ENCODE results near the gene EPS15. TPM values are rescaled to one million over a fixed set of nuclear protein-coding genes. Genes with fewer than 3 reads are reported as not detected.
"Not testable (repeated sequence)": the region's sequence is repeated elsewhere in the genome, so short reads cannot be mapped to it uniquely, and the experiment has no call there.

The EPS15 gene
- total RNA-seq, 1 experiment from 2014 or later: 26.6 TPM

DNA sequence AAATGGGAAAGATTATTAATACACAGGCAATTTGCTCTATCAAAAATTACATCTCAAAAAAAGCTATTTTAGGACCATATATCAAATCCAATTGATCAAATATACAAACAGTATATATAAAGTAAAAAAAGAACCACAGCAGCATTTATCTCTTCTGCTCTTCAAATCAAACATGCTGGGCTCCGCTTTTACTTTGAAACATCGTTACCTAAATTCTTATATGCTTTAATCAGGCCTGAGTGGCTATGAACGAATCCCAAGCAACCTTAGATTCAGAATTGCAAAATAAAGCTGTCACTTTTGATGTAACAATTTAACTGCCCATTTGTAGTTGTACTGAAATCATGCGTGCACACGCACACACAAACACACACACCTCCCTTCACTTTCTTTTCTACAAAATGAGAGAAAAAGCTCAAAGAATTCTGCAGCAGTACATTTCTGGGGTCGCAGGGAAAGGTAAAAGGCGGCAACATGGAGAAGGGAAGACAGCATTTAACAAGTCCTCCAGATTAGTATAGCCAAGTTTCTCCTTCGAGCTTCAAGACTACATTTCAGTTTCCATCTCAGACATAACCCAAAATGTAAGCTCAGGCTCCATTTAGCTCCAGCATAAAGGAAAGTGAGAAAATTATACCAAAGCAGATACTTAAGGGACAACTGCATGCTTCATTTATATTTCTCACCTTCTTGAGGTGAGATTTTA is 96.5 kb downstream of the EPS15 start:
- no peak for DNase-seq
- no peak overlapping the region for H3K4me3 ChIP-seq (ENCODE audit: insufficient read depth, low read depth, low read length)
- no peaks in the 10 kb centered on the region for H3K27me3 ChIP-seq (ENCODE audit: control insufficient read depth, insufficient read depth, low read length)
- no peaks in the 10 kb centered on the region; the same call in 1 of the 2 replicates for H3K36me3 ChIP-seq (replicated peaks; ENCODE audit: control insufficient read depth, insufficient read depth, low read length)

DNA sequence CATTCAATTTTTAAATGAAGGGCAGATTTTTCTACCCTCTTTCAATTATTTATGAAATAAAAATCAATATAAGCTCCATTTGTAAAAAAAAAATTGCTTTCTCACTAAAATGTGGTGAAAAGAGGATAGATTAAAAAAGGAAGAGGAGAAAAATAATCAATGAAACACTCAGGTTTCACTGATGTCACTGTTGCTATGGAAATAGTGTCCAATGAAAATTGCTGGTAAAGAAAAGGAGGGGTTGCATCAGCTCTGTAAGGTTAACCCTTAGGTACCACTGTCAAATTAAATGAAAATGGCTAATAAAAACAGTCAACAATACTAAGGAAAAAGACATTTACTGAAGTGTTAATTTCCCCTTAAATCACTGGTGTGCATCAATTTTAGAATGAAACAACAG is 97.1 kb downstream of the EPS15 start:
- no peaks in the 10 kb centered on the region; the same call in 1 of the 2 replicates for H3K36me3 ChIP-seq (replicated peaks; ENCODE audit: control insufficient read depth, insufficient read depth, low read length)
- DNase-seq: peak; percentile 47
- no peaks in the 10 kb centered on the region for H3K27me3 ChIP-seq (ENCODE audit: control insufficient read depth, insufficient read depth, low read length)
- no peak overlapping the region; the same call in 1 of the 2 replicates for H3K4me3 ChIP-seq (ENCODE audit: insufficient read depth, low read depth, low read length)

DNA sequence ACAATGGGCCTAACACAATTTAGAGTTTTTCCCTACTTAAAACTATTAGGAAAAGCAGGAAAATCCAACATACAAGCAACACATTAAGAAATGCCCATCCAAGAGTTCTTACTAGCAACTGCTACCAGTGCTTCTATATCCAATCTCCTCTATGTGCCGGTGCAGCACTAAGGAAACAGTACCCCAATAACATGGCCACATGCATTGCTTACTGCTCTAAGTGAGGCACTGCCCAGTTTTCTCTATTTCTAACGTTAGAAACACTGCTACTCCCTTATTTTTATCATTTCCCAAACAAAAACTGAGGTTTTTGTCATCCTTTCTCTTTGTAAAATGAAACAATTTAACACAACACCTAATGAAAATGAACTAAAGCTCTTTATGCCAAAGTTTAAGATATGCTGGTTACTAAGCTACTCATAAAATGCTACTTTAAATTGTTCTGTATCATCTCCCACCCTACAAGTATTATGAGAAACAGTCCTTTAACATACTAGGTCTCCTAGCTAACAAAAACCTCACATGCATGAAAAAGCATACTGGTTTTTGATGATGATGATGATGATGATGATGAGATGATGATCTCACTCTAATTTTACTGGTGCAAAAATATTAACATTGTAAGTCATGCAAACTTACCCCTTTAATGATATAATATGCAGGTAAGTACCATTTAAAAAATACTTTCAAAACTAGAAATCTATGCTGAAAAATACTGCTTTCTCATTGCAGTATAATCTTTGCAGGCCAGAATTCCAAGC is 98.0 kb downstream of the EPS15 start:
- H3K4me3 ChIP-seq (ENCODE audit: insufficient read depth, low read depth, low read length): no peak overlapping the region
- no peak for DNase-seq
- no peaks in the 10 kb centered on the region; the same call in 1 of the 2 replicates for H3K36me3 ChIP-seq (replicated peaks; ENCODE audit: control insufficient read depth, insufficient read depth, low read length)
- H3K27me3 ChIP-seq (ENCODE audit: control insufficient read depth, insufficient read depth, low read length): no peaks in the 10 kb centered on the region

DNA sequence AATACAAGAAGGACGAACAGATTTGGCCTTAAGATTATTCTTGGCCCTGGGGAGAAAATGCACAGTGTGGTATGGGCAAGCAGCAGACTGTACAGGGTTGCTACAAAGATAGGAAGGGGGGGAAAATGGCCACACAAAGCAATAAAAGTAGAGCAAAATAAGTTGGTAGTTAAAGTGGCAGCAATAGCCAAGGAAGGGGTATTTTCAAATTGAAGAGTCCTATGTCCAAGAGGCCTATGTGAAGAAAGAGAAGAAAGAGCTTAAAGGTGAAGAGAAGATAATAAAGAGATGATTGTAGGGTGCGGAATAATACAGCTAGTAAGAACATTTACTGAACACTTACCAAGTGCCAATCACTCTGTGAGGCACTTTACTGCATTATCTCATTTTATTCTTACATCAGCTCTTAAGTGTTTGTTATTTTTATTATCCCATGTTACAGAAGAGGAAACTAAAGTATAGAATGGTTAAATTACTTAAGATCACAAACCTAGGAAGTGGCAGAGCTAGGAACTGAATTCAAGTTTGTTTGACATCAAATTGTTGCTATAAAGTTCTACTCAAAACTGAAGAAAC is 100.6 kb downstream of the EPS15 start:
- no peaks in the 10 kb centered on the region for H3K27me3 ChIP-seq (ENCODE audit: control insufficient read depth, insufficient read depth, low read length)
- H3K4me3 ChIP-seq (ENCODE audit: insufficient read depth, low read depth, low read length): no peak overlapping the region
- no peaks in the 10 kb centered on the region; the same call in 1 of the 2 replicates for H3K36me3 ChIP-seq (replicated peaks; ENCODE audit: control insufficient read depth, insufficient read depth, low read length)
- no peak for DNase-seq

DNA sequence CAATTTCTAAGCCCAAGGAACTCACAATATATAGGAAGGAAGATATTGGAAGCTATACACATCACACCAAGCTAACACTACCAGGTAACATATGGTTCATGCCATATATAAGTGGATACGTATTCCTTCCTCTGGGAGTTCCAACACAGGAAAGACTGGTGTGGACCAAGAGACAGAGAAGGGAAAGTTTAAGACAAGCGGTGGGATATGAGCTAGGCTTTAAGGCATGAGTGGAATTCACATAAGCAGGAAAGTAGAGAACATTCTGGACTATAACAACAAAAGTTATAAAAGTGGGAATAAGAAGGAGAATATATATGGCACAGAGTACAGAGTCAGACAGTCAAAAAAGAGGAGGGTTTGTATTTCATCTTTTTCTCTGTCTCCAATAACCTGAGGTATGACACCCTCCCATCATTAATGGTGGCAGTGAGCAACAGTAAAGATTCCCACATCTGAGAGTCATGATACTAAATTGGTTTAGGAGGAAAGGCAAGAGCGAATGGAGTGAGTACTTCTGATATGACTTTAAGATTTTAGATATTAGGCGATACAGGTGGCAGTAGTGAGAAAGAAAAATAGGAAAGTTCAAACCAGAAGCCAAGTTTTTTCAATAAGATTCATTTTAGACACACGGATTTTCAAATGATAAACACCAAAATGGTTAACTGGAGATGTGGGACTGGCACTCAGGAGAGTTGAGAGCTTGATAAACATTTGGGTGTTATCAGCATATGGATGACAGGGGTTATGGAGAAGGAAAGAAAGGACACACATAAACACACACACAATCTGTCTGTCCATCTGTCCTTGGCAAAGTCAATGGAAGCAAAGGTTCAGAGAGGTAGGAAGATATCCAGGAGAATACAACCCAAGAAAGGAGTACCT is 101.3 kb downstream of the EPS15 start:
- no peak for DNase-seq

DNA sequence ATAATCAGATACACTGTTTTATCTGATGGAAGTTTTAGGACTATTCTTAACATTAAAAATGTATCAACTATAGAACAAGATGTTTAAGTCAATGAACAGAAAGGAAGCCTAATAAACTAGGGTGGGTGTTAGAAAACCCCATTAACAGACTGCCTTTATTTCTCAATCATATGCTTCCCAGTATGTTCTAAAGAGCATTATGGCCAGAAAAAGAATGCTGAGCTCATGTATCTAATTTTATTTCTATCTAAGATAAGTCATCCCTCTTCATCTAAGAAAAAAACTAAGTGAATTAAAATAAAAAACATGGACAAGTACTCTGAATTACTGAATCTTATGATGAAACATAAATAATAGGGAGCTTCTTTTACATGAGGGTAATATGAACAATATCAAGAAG is 102.2 kb downstream of the EPS15 start:
- no peak overlapping the region for H3K4me3 ChIP-seq (ENCODE audit: insufficient read depth, low read depth, low read length)
- no peaks in the 10 kb centered on the region for H3K27me3 ChIP-seq (ENCODE audit: control insufficient read depth, insufficient read depth, low read length)
- no peaks in the 10 kb centered on the region; the same call in 1 of the 2 replicates for H3K36me3 ChIP-seq (replicated peaks; ENCODE audit: control insufficient read depth, insufficient read depth, low read length)
- no peak for DNase-seq

More for the DNA sequence above, 101.3 kb downstream of the EPS15 start:
- no peak overlapping the region for H3K4me3 ChIP-seq (ENCODE audit: insufficient read depth, low read depth, low read length)
- no peaks in the 10 kb centered on the region for H3K27me3 ChIP-seq (ENCODE audit: control insufficient read depth, insufficient read depth, low read length)
- no peaks in the 10 kb centered on the region; the same call in 1 of the 2 replicates for H3K36me3 ChIP-seq (replicated peaks; ENCODE audit: control insufficient read depth, insufficient read depth, low read length)

DNA sequence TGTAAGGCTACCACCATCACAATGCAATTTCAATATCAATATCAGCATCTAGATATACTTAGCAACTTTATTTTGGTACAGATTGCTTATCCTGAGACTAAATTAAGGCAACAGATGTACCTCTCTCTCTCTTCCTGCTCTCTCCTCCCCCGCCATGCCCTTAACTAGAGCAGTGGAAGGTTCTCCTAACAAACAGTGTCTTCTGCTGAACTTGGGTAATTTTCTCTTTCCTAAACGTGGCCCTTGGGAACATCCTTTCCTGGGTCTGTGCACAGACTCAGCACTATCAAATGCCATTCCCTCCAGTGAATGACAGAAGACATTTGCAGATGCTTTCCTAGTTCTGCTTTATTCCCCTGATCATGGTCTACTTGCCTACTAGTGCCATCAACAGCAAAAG is 103.1 kb downstream of the EPS15 start:
- Histone ChIP-seq H3K4me3 (ENCODE audit: insufficient read depth, low read depth, low read length) (no peak overlapping the region), H3K36me3 (replicated peaks; ENCODE audit: control insufficient read depth, insufficient read depth, low read length) (no peaks in the 10 kb centered on the region; the same call in 1 of the 2 replicates), H3K27me3 (ENCODE audit: control insufficient read depth, insufficient read depth, low read length) (no peaks in the 10 kb centered on the region)
- no peak for DNase-seq

DNA sequence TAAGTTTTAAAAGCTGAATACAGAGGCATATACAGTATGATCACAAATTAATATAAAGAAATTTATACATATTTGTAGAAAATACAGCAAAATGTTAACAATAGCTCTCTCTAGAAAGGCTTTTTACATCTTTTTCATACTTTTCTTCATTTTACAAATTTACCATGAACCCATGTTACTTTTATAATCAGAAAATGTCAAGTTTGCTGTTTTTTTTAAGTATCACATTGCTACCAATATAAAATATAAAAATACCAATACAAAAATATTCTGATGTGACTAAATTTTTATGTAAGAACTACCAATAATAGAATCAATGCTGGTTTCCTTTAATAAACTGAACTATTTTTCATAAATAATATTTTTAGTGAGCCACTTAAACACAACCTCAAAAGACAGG is 104.3 kb downstream of the EPS15 start:
- Histone ChIP-seq H3K4me3 (ENCODE audit: insufficient read depth, low read depth, low read length) (no peak overlapping the region), H3K36me3 (replicated peaks; ENCODE audit: control insufficient read depth, insufficient read depth, low read length) (no peaks in the 10 kb centered on the region; the same call in 1 of the 2 replicates), H3K27me3 (ENCODE audit: control insufficient read depth, insufficient read depth, low read length) (no peaks in the 10 kb centered on the region)
- no peak for DNase-seq

GRCh38 chr1:51411820-51412219 is 107.2 kb downstream of the EPS15 start:
- H3K27me3 ChIP-seq (ENCODE audit: control insufficient read depth, insufficient read depth, low read length); H3K36me3 ChIP-seq (replicated peaks; ENCODE audit: control insufficient read depth, insufficient read depth, low read length); H3K4me3 ChIP-seq (ENCODE audit: insufficient read depth, low read depth, low read length); DNase-seq: not testable (repeated sequence)

- Histone ChIP-seq H3K27me3 (ENCODE audit: control insufficient read depth, insufficient read depth, low read length) (no peaks in the 10 kb centered on the region), H3K4me3 (ENCODE audit: insufficient read depth, low read depth, low read length) (no peak overlapping the region), H3K36me3 (replicated peaks; ENCODE audit: control insufficient read depth, insufficient read depth, low read length) (peaks cover 5% of the 10 kb centered on the region)
- DNase-seq: no peak
Measured at GRCh38 chr1:51410568-51411460, 108.3 kb downstream of the EPS15 start.

DNA sequence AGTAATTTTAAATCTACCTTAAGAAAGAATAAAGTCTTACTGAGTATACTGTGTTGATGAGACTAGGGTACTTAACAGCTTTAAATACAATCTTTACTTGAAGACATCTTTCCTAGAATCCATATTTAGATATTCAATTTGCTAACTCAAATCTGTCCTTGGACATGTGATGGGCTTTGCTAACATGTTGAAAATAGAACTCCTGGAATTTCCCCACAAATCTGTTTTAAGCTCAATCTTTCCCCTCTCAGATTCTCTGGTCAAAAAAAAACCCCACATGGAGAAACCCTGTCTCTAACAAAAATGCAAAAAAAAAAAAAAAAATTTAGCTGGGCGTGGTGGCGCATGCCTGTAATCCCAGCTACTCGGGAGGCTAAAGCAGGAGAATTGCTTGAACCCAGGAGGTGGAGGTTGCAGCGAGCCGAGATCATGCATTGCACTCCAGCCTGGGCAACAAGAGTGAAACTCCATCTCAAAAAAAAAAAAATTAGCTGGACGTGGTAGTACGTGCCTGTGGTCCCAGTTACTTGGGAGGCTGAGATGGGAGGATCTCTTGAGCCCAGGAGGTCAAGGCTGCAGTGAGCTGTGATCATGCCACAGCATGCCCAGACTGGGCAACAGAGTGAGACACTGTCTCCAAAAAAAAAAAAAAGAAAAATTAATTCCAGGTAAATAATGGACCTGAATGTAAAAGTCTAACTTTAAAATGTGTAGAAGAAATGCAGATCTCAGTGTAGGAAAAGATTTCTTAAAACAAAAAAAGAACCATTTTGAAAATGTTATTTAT is 109.1 kb downstream of the EPS15 start:
- not testable (repeated sequence) for H3K27me3 ChIP-seq (ENCODE audit: control insufficient read depth, insufficient read depth, low read length); H3K36me3 ChIP-seq (replicated peaks; ENCODE audit: control insufficient read depth, insufficient read depth, low read length); DNase-seq; H3K4me3 ChIP-seq (ENCODE audit: insufficient read depth, low read depth, low read length)

- H3K4me3 ChIP-seq (ENCODE audit: insufficient read depth, low read depth, low read length): no peak overlapping the region
- H3K36me3 ChIP-seq (replicated peaks; ENCODE audit: control insufficient read depth, insufficient read depth, low read length): no peaks in the 10 kb centered on the region; the same call in 1 of the 2 replicates
- no peak for DNase-seq
- H3K27me3 ChIP-seq (ENCODE audit: control insufficient read depth, insufficient read depth, low read length): no peaks in the 10 kb centered on the region
Measured at GRCh38 chr1:51392241-51392640, 126.8 kb downstream of the EPS15 start.

DNA sequence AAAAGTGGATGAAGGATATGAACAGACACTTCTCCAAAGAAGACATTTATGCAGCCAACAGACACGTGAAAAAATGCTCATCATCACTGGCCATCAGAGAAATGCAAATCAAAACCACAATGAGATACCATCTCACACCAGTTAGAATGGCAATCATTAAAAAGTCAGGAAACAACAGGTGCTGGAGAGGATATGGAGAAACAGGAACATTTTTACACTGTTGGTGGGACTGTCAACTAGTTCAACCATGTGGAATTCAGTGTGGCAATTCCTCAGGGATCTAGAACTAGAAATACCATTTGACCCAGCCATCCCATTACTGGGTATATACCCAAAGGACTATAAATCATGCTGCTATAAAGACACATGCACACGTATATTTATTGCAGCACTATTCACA is 128.4 kb downstream of the EPS15 start:
- H3K27me3 ChIP-seq (ENCODE audit: control insufficient read depth, insufficient read depth, low read length); DNase-seq; H3K36me3 ChIP-seq (replicated peaks; ENCODE audit: control insufficient read depth, insufficient read depth, low read length); H3K4me3 ChIP-seq (ENCODE audit: insufficient read depth, low read depth, low read length): not testable (repeated sequence)
